A673 (cell line): ENCODE results near the gene SCN10A. TPM values are rescaled to one million over a fixed set of nuclear protein-coding genes. Genes with fewer than 3 reads are reported as not detected.

Source experiments
- BruUV-seq: library from RNA; stranded (reverse); fragments of 400-500 nt; replicated peaks from 2 replicates; lab custom pipeline; 2021; lab: Mats Ljungman, UMichigan
- CTCF ChIA-PET: fragments of 300-600 bp; sonication (Branson Sonifier 250); formaldehyde crosslinking; loops from one replicate; lab custom pipeline; 2022; ENCODE audit warnings: antibody characterized with exemption; lab: Charles Lee
- POLR2A ChIA-PET: fragments of 300-600 bp; sonication (Branson Sonifier 250); formaldehyde crosslinking; loops from one replicate; lab custom pipeline; 2022; ENCODE audit warnings: antibody characterized with exemption; ENCODE audit not compliant: low non-redundant PET; lab: Charles Lee
- DNase-seq: peaks from one replicate; pipeline ENCODE4 v3.0.0-alpha.2; 2015; ENCODE audit warnings: low spot score
- H3K27ac ChIP-seq: fragments of 200-600 bp; sonication (generic); 2 replicates; pipeline ENCODE4 v1.5.1; 2016; ENCODE audit warnings: mixed run types, low read depth, mild to moderate bottlenecking, mixed read lengths, antibody characterized with exemption, low read length; ENCODE audit not compliant: poor library complexity, severe bottlenecking
- H3K27me3 ChIP-seq: fragments of 200-600 bp; sonication (generic); replicated peaks from 2 replicates; pipeline ENCODE4 v1.6.1; 2017; ENCODE audit warnings: mixed run types, low read depth, mild to moderate bottlenecking, mixed read lengths, antibody characterized with exemption, low read length; ENCODE audit not compliant: insufficient read depth, poor library complexity
- H3K36me3 ChIP-seq: fragments of 200-600 bp; sonication (generic); 2 replicates; pipeline ENCODE4 v1.6.1; 2016; ENCODE audit warnings: mixed run types, mild to moderate bottlenecking, mixed read lengths, antibody characterized with exemption, low read length; ENCODE audit not compliant: insufficient read depth, poor library complexity, severe bottlenecking
- H3K4me1 ChIP-seq: fragments of 200-600 bp; sonication (generic); 2 replicates; pipeline ENCODE4 v1.6.1; 2017; ENCODE audit warnings: mixed run types, mild to moderate bottlenecking, mixed read lengths, antibody characterized with exemption, low read length; ENCODE audit not compliant: insufficient read depth, poor library complexity, severe bottlenecking
- H3K4me3 ChIP-seq: fragments of 200-600 bp; sonication (generic); 2 replicates; pipeline ENCODE4 v1.5.1; 2016; ENCODE audit warnings: low read depth, mixed run types, mild to moderate bottlenecking, mixed read lengths, low read length; ENCODE audit not compliant: poor library complexity, severe bottlenecking
- H3K9me3 ChIP-seq: fragments of 200-600 bp; sonication (generic); 2 replicates; pipeline ENCODE4 v1.6.1; 2016; ENCODE audit warnings: mixed run types, low read depth, mild to moderate bottlenecking, mixed read lengths, antibody characterized with exemption, low read length; ENCODE audit not compliant: poor library complexity, severe bottlenecking
- CTCF ChIP-seq: fragments of 300-800, 200-600 bp; sonication (generic); conservative IDR thresholded peaks from 2 replicates; pipeline ENCODE4 v1.5.1; 2017; ENCODE audit warnings: low read depth, mild to moderate bottlenecking, antibody characterized with exemption, low read length, moderate library complexity, mixed read lengths
- EZH2 ChIP-seq: fragments of 200-600 bp; sonication (generic); IDR thresholded peaks from 2 replicates; pipeline ENCODE4 v1.6.1; 2017; ENCODE audit warnings: borderline replicate concordance, low read depth, mild to moderate bottlenecking, mixed read lengths, antibody characterized with exemption, low read length; ENCODE audit not compliant: poor library complexity, severe bottlenecking
- intact Hi-C: fragments of 100-400 bp; cut with micrococcal nuclease; formaldehyde crosslinking; loops from one replicate; pipeline ENCODE4 v1.10.0; 2022; ENCODE audit not compliant: unreplicated experiment
- total RNA-seq: library from RNA; stranded (reverse); gene quantifications from 2 replicates; pipeline ENCODE4 v1.2.3, GENCODE V29; 2021

Gene SCN10A
- total RNA-seq, 1 experiment from 2014 or later: not detected

- ChIA-PET POLR2A (no interaction called here), CTCF (no interaction called here)
- Histone ChIP-seq H3K4me3 (no peak overlapping the region), H3K36me3 (no peaks in the 10 kb centered on the region), H3K9me3 (no peaks in the 10 kb centered on the region), H3K27ac (no peak overlapping the region), H3K4me1 (no peaks in the 10 kb centered on the region), H3K27me3 (no peaks in the 10 kb centered on the region)
- BruUV-seq: no TSS peak
- DNase-seq: no peak
- TF ChIP-seq CTCF (no peak), EZH2 (no peak)
- intact Hi-C loops: no loop called here
Observed at GRCh38 chr3:38827791-38828190, 11.8 kb upstream of the SCN10A start.

GRCh38 chr3:38826001-38826400 is 10.0 kb upstream of the SCN10A start:
- H3K4me1 ChIP-seq: no peaks in the 10 kb centered on the region
- no peaks in the 10 kb centered on the region for H3K36me3 ChIP-seq
- H3K27me3 ChIP-seq: no peaks in the 10 kb centered on the region
- ChIA-PET CTCF (no interaction called here), POLR2A (no interaction called here)
- intact Hi-C loops: no loop called here
- no TSS peak for BruUV-seq
- TF ChIP-seq EZH2: no peak
- TF ChIP-seq CTCF: no peak
- no peak overlapping the region for H3K27ac ChIP-seq
- no peak for DNase-seq
- no peak overlapping the region for H3K4me3 ChIP-seq
- H3K9me3 ChIP-seq: no peaks in the 10 kb centered on the region

DNA sequence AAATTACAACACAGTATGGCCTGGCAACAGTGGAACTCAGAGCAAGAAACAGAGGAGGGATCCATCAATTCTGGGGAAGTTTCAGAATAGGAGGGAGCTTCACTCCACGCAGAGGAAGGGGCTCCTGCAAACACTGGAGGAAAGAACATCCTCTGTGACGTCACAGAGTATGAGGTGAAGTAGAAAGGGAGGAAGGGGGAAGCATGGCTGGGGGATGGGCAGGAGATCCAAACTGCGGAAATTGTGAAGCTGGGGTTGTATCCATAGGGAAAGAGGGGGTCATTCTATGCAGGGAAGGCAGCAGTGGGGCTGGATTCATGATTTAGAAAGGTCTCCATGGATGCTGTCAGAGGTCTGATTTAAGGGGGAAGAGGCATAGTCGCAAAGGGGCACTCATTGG is 8.3 kb upstream of the SCN10A start:
- POLR2A ChIA-PET: no interaction called here
- no peak overlapping the region for H3K4me3 ChIP-seq
- TF ChIP-seq CTCF (no peak), EZH2 (no peak)
- H3K36me3 ChIP-seq: no peaks in the 10 kb centered on the region
- no peaks in the 10 kb centered on the region for H3K4me1 ChIP-seq
- DNase-seq: no peak
- H3K27ac ChIP-seq: no peak overlapping the region
- no TSS peak for BruUV-seq
- no peaks in the 10 kb centered on the region for H3K27me3 ChIP-seq
- H3K9me3 ChIP-seq: no peaks in the 10 kb centered on the region
- CTCF ChIA-PET: no interaction called here
- intact Hi-C loops: no loop called here
